IMR-90 (cell line): Measurements from ENCODE around the gene BCL11B. TPM values are rescaled to one million over a fixed set of nuclear protein-coding genes. Genes with fewer than 3 reads are reported as not detected.

ENCODE experiments used
- ATAC-seq: fragments of 200-7000 bp; cut with Tn5 transposase; 2 replicates; pipeline ENCODE4 v1.9.1; 2020; ENCODE audit warnings: low read depth, mild to moderate bottlenecking, moderate library complexity
- BruUV-seq: library from RNA; stranded (reverse); fragments of 400-500 nt; replicated peaks from 2 replicates; lab custom pipeline; 2021; lab: Mats Ljungman, UMichigan
- CTCF ChIA-PET: fragments of 300-600 bp; formaldehyde crosslinking; extraction: SDS; loops from one replicate; lab custom pipeline; 2021; ENCODE audit warnings: antibody characterized with exemption; lab: Yijun Ruan, JAX
- POLR2A ChIA-PET: fragments of 300-600 bp; sonication (Branson Sonifier 250); formaldehyde crosslinking; loops from one replicate; lab custom pipeline; 2022; ENCODE audit warnings: antibody characterized with exemption; ENCODE audit not compliant: unreplicated experiment; lab: Charles Lee
- DNase-seq: peaks from one replicate; pipeline ENCODE4 v3.0.0; 2013
- H2AFZ ChIP-seq: replicated peaks from 2 replicates; pipeline ENCODE3; 2013; ENCODE audit warnings: low read length, mild to moderate bottlenecking; ENCODE audit not compliant: poor library complexity
- H2AK5ac ChIP-seq: 2 replicates; pipeline ENCODE4 v1.6.1; 2013; ENCODE audit warnings: low read depth, low read length, inconsistent platforms
- H2AK9ac ChIP-seq: replicated peaks from 2 replicates; pipeline ENCODE3; 2013; ENCODE audit warnings: mild to moderate bottlenecking, low read depth, low read length, moderate library complexity; ENCODE audit not compliant: poor library complexity
- H2BK120ac ChIP-seq: 2 replicates; pipeline ENCODE4 v1.6.1; 2013; ENCODE audit warnings: low read depth, low read length, inconsistent platforms
- H2BK15ac ChIP-seq: 3 replicates; pipeline ENCODE4 v1.6.1; 2013; ENCODE audit warnings: low read depth, low read length, inconsistent platforms
- H2BK20ac ChIP-seq: 2 replicates; pipeline ENCODE4 v1.6.1; 2013; ENCODE audit warnings: low read depth, mild to moderate bottlenecking, inconsistent platforms, low read length, moderate library complexity
- H2BK5ac ChIP-seq: 2 replicates; pipeline ENCODE4 v1.6.1; 2013; ENCODE audit warnings: mild to moderate bottlenecking, low read depth, low read length, inconsistent platforms; ENCODE audit not compliant: poor library complexity, severe bottlenecking
- H3K14ac ChIP-seq: replicated peaks from 2 replicates; pipeline ENCODE4 v1.6.1; 2013; ENCODE audit warnings: low read depth, low read length, inconsistent platforms
- H3K18ac ChIP-seq: 2 replicates; pipeline ENCODE4 v1.6.1; 2013; ENCODE audit warnings: low read depth, low read length, control low read depth
- H3K23ac ChIP-seq: 2 replicates; pipeline ENCODE4 v1.6.1; 2013; ENCODE audit warnings: low read depth, low read length, inconsistent platforms
- H3K27ac ChIP-seq: 2 replicates; pipeline ENCODE4 v1.5.1; 2013; ENCODE audit warnings: mild to moderate bottlenecking, control low read depth, low read length; ENCODE audit not compliant: insufficient read depth
- H3K27me3 ChIP-seq: 2 replicates; pipeline ENCODE4 v1.6.1; 2013; ENCODE audit warnings: low read length; ENCODE audit not compliant: control insufficient read depth, insufficient read depth
- H3K36me3 ChIP-seq: 2 replicates; pipeline ENCODE4 v1.6.1; 2013; ENCODE audit warnings: low read length, mixed read lengths; ENCODE audit not compliant: control insufficient read depth, insufficient read depth
- H3K4ac ChIP-seq: 2 replicates; pipeline ENCODE4 v1.6.1; 2013; ENCODE audit warnings: low read depth, low read length, inconsistent platforms
- H3K4me1 ChIP-seq: 2 replicates; pipeline ENCODE4 v1.6.1; 2013; ENCODE audit warnings: low read length, mixed read lengths; ENCODE audit not compliant: control insufficient read depth, insufficient read depth
- H3K4me2 ChIP-seq: 2 replicates; pipeline ENCODE4 v1.6.1; 2013; ENCODE audit warnings: low read depth, mild to moderate bottlenecking, control low read depth, low read length, moderate library complexity
- H3K4me3 ChIP-seq: 2 replicates; pipeline ENCODE4 v1.5.1; 2013; ENCODE audit warnings: low read depth, mild to moderate bottlenecking, control low read depth, low read length, moderate library complexity; ENCODE audit not compliant: insufficient read depth
- H3K56ac ChIP-seq: 2 replicates; pipeline ENCODE4 v1.6.1; 2013; ENCODE audit warnings: low read length, inconsistent platforms; ENCODE audit not compliant: insufficient read depth; ENCODE audit errors: extremely low read depth
- H3K79me1 ChIP-seq, 2 experiments: 2 replicates each; pipeline ENCODE4 v1.6.1; 2013; ENCODE audit warnings: low read length in 2 of 2, inconsistent platforms in 1 of 2, low read depth in 1 of 2
- H3K9ac ChIP-seq: 2 replicates; pipeline ENCODE4 v1.6.1; 2013; ENCODE audit warnings: low read depth, low read length, control low read depth
- H3K9me1 ChIP-seq: 2 replicates; pipeline ENCODE4 v1.6.1; 2013; ENCODE audit warnings: low read length, inconsistent platforms; ENCODE audit not compliant: insufficient read depth
- H3K9me3 ChIP-seq: 2 replicates; pipeline ENCODE4 v1.6.1; 2013; ENCODE audit warnings: low read length; ENCODE audit not compliant: control insufficient read depth, insufficient read depth
- H4K20me1 ChIP-seq: 2 replicates; pipeline ENCODE4 v1.6.1; 2013; ENCODE audit warnings: low read length, inconsistent platforms; ENCODE audit not compliant: insufficient read depth
- H4K5ac ChIP-seq: 2 replicates; pipeline ENCODE4 v1.6.1; 2013; ENCODE audit warnings: mild to moderate bottlenecking, low read depth, low read length, control low read depth
- H4K8ac ChIP-seq, 2 experiments: 2 replicates each; pipeline ENCODE4 v1.6.1; 2013; ENCODE audit warnings: low read depth in 2 of 2, low read length in 2 of 2, control low read depth in 1 of 2, inconsistent platforms in 1 of 2
- H4K91ac ChIP-seq: 2 replicates; pipeline ENCODE4 v1.6.1; 2013; ENCODE audit warnings: low read depth, low read length, inconsistent platforms; ENCODE audit not compliant: insufficient read depth
- CHD1 ChIP-seq: IDR thresholded peaks from 2 replicates; pipeline ENCODE4 v1.6.1; 2012; ENCODE audit warnings: low read depth, low read length, improper control_type of control experiment
- CTCF ChIP-seq: conservative IDR thresholded peaks from 2 replicates; pipeline ENCODE4 v1.5.1; 2012; ENCODE audit warnings: mild to moderate bottlenecking, low read depth, low read length, improper control_type of control experiment
- MAFK ChIP-seq: IDR thresholded peaks from 2 replicates; pipeline ENCODE4 v1.6.1; 2012; ENCODE audit warnings: low read depth, low read length, improper control_type of control experiment
- MXI1 ChIP-seq: IDR thresholded peaks from 2 replicates; pipeline ENCODE4 v1.6.1; 2012; ENCODE audit warnings: low read depth, mild to moderate bottlenecking, low read length, moderate library complexity, borderline replicate concordance
- NFE2L2 ChIP-seq: fragments of 150-350 bp; IDR thresholded peaks from 2 replicates; pipeline ENCODE4 v1.6.1; 2016; ENCODE audit warnings: low read depth, mild to moderate bottlenecking, low read length
- POLR2A ChIP-seq: IDR thresholded peaks from 2 replicates; pipeline ENCODE4 v1.6.1; 2012; ENCODE audit warnings: mild to moderate bottlenecking, low read depth, low read length
- RCOR1 ChIP-seq: IDR thresholded peaks from 2 replicates; pipeline ENCODE4 v1.6.1; 2012; ENCODE audit warnings: mild to moderate bottlenecking, low read length, improper control_type of control experiment; ENCODE audit not compliant: insufficient replicate concordance
- RFX5 ChIP-seq: IDR thresholded peaks from 2 replicates; pipeline ENCODE4 v1.8.0; 2012; ENCODE audit warnings: low read depth, mild to moderate bottlenecking, low read length, moderate library complexity
- WGBS, 2 experiments: methylation state at CpG; one replicate each; pipeline versions ENCODE4 v1.1.5 to v1.1.7; 2013; ENCODE audit warnings: missing lambda C conversion rate in 2 of 2; ENCODE audit not compliant: insufficient read length in 1 of 2; ENCODE audit errors: extremely low coverage in 2 of 2; 5-methylcytosine and 5-hydroxymethylcytosine counted together
- dilution Hi-C: fragments of 300-500 bp; cut with HindIII; formaldehyde crosslinking; loops from one replicate; pipeline ENCODE4 v1.14.3; 2018; ENCODE audit warnings: low sequenced_read_pairs; ENCODE audit not compliant: unreplicated experiment
- in situ Hi-C: fragments of 300-500 bp; cut with MboI; formaldehyde crosslinking; loops from 3 replicates; pipeline ENCODE4 v1.14.3; 2019; ENCODE audit warnings: low sequenced_read_pairs, inconsistent platforms, mixed read lengths
- intact Hi-C: fragments of 100-400 bp; cut with micrococcal nuclease; formaldehyde crosslinking; loops from 2 replicates; pipeline ENCODE4 v1.10.0; 2022
- polyA plus RNA-seq, 3 experiments: library from polyadenylated mRNA; depleted of rRNA; stranded (reverse); fragments of >200 nt; gene quantifications; 2 replicates each; pipeline ENCODE4 v1.2.3, GENCODE V29; 2012; ENCODE audit warnings: low replicate concordance in 1 of 3
- total RNA-seq: library from RNA; depleted of rRNA; stranded (reverse); fragments of >200 nt; gene quantifications from 2 replicates; pipeline ENCODE4 v1.2.3, GENCODE V29; 2012
- TF ChIP-seq, protein P1 (sequence below): fragments of 150-350 bp; IDR thresholded peaks from 2 replicates; pipeline ENCODE4 v1.6.1; 2017; ENCODE audit warnings: mild to moderate bottlenecking, antibody characterized with exemption, low read length, low read depth

BCL11B gene
- total and polyA plus RNA-seq, 2 of the 4 experiments (the other 2 are of a cell fraction) = under 0.01 TPM; not detected in 1

GRCh38 chr14:99287269-99287942 is 15.4 kb upstream of the BCL11B start:
- Histone ChIP-seq H3K56ac (no peak overlapping the region), H3K9me1 (no peaks in the 10 kb centered on the region), H2BK120ac (no peak overlapping the region), H3K23ac (no peak overlapping the region), H3K14ac (no peak overlapping the region), H2AFZ (no peak overlapping the region), H2AK9ac (no peak overlapping the region), H3K9ac (no peak overlapping the region), H3K36me3 (no peaks in the 10 kb centered on the region), H3K4me3 (no peak overlapping the region), H3K79me1 (no peaks in the 10 kb centered on the region), H2AK5ac (no peak overlapping the region), H3K9me3 (no peaks in the 10 kb centered on the region), H4K5ac (no peak overlapping the region), H4K8ac (no peak overlapping the region), H3K27me3 (no peaks in the 10 kb centered on the region; the same call in 1 of the 2 replicates), H2BK5ac (no peak overlapping the region), H3K4me2 (no peak overlapping the region), H3K18ac (no peak overlapping the region), H3K27ac (no peak overlapping the region), H2BK20ac (no peak overlapping the region), H4K20me1 (no peaks in the 10 kb centered on the region), H3K4me1 (no peaks in the 10 kb centered on the region), H2BK15ac (no peak overlapping the region), H3K4ac (no peak overlapping the region), H4K91ac (no peak overlapping the region)
- no TSS peak for BruUV-seq
- ATAC-seq (no peak), DNase-seq (no peak)
- CTCF ChIA-PET = no interaction called here
- WGBS, 2 experiments = 9% methylated on average over 3 of the region's 13 CpGs; no CpG with 5 or more reads in 1 of the 2 experiments
- dilution Hi-C loops (no loop called here), in situ Hi-C loops (no loop called here), intact Hi-C loops (no loop called here)
- POLR2A ChIA-PET = no interaction called here
- TF ChIP-seq, protein P1, sequence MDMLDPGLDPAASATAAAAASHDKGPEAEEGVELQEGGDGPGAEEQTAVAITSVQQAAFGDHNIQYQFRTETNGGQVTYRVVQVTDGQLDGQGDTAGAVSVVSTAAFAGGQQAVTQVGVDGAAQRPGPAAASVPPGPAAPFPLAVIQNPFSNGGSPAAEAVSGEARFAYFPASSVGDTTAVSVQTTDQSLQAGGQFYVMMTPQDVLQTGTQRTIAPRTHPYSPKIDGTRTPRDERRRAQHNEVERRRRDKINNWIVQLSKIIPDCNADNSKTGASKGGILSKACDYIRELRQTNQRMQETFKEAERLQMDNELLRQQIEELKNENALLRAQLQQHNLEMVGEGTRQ = no peak
- TF ChIP-seq NFE2L2 (no peak), POLR2A (no peak), MXI1 (no peak), RCOR1 (no peak), CHD1 (no peak), CTCF (no peak), RFX5 (no peak), MAFK (no peak)
